RPMI8226 (cell line): Measurements from ENCODE around the gene SEL1L.
"Not testable (repeated sequence)": the region's sequence is repeated elsewhere in the genome, so short reads cannot be mapped to it uniquely, and the experiment has no call there.

ENCODE experiments used
- DNase-seq: peaks from one replicate; pipeline ENCODE4 v3.0.0-alpha.2; 2015

Gene SEL1L

GRCh38 chr14:81533536-81534343, at the start of gene SEL1L:
Gene SEL1L (minus strand): TSS chr14:81533853. CDS start chr14:81533744, 109 bp downstream.
- DNase-seq, result peak; percentile 97

GRCh38 chr14:81582420-81582819, 48.8 kb upstream of the SEL1L start:
- DNase-seq, result no peak

GRCh38 chr14:81579115-81579514, 45.5 kb upstream of the SEL1L start:
- DNase-seq, result no peak

DNA sequence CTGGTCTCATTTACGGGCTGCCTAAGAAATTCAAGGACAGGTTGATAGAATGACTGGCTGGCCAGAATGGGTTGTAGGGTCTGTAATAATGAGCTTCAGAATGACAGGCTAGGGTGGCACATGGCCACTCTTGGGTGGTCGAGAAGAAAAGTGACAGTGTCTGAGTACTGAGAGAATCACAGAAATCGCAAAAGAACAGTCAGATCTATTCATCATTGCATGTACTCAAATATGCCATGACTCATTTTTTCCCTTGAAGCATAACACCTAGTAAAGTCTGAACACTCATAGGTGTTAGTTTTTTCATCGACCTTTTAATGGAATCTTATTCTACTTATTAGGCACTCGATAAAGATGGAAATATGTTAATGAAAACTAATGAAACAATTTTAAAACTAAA, 37.8 kb upstream of the SEL1L start:
- no peak for DNase-seq

- DNase-seq, result no peak
These were observed 33.6 kb upstream of the SEL1L start for GRCh38 chr14:81567302-81567701.

DNA sequence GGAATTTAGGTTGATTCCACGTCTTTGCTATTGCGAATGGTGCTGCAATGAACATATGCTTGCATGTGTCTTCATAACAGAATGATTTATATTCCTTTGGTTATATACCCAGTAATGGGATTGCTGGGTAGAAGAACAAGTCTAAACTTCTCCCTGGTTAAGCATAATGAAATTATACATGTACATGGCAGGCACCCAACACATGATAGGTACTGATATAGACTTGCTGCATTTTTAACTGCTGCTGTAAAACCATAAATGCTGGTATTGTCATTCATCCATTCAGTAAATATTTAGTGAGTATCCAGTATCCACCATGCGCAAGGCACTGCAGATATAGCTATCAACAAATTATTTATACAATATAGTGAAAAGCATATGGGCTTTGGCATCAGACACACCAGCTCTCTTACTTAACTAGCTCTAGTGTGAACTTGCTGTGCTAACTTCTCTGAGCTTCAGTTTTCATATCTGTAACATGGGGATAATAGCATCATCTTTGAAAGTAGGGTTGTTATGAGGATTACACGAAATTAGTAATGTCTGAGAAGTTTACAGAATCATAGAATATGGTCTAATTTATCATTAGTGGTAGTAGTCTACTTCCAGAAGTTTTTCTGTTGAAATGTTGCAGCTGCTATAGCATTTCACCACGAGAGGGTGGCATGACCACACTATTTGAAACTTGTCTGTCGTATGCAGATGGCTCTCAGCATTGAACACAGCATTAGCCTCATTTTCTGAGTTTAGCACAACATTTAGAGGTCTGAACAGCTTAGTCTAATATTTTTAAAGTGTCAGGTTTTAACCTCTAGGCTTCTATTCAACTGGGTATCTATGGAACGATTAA, 32.0 kb upstream of the SEL1L start:
- peak; percentile 35 for DNase-seq

DNA sequence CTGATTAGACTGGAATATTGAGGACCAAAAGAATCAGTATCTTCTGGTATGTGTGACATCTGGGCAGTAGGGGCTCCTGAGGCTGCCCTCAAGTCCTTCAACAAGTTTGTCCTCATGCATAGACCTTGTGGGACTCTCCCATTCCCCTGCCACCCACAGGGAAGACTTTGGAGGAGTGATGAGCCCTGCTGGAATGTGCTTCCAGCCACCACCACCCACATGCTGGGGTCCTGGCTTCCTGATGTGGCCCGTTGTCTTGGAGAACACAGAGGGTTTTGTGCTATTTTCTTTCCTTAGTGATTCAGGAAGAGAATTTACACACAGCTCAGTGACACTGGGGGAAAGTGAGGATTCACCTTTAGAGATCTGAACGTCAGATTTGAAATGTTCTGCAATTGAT, 29.2 kb upstream of the SEL1L start:
- DNase-seq, result no peak

GRCh38 chr14:81561084-81561775, 27.6 kb upstream of the SEL1L start:
- no peak for DNase-seq

DNA sequence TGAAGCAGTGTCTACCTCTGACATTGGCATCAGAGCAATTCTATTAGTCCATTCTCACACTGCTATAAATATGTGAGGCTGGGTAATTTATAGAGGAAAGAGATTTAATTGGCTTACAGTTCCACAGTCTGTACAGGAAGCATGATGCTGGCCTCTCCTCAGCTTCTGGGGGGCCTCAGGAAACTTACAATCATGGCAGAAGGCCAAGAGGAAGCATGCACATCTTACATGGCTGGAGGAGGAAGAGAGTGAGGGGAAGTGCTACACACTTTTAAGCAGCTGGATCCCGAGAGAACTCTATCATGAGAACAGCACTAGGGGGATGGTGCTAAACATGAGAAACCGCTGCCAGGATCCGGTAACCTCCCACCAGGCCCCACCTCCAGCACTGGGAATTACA, 25.7 kb upstream of the SEL1L start:
- DNase-seq, result no peak

DNA sequence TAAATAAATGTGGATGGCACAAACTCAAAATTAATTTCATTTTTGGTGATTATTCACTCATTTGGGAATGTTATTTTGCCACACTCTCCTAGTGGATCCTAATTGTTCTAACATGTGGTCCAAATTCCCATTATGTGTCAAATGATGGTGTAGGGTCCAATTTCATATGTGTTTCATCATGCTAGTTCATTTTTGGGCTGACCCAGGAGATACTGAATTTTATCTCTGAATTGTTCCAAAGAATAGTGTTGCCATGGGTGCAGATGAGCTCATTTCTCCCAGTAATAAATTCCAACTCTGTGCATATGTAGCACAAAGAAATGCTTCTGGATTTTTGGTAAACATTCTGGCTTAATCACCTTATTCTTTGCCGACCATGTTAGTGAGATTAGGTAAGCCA, 23.5 kb upstream of the SEL1L start:
- DNase-seq, result no peak

DNA sequence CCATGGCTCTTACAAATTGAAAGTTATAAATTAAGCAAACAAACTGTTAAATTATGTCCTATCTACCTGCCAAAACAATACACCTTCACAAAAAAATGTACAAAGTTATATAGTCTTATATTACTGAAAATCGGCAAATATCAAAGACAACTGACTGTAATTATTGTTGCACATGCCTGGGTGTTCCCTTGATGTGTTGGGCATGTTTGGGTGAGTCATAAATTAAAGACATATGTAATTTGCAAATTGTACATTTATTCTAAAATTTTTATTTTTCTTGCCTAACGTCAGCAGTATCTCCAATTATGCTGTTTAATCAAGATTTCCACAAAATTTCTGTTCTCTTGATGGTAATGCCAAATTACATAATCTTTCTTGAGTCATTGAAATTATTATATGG, 22.0 kb upstream of the SEL1L start:
- no peak for DNase-seq

GRCh38 chr14:81555051-81555450, 21.4 kb upstream of the SEL1L start:
- DNase-seq, result no peak

GRCh38 chr14:81551471-81551870, 17.8 kb upstream of the SEL1L start:
- no peak for DNase-seq

DNA sequence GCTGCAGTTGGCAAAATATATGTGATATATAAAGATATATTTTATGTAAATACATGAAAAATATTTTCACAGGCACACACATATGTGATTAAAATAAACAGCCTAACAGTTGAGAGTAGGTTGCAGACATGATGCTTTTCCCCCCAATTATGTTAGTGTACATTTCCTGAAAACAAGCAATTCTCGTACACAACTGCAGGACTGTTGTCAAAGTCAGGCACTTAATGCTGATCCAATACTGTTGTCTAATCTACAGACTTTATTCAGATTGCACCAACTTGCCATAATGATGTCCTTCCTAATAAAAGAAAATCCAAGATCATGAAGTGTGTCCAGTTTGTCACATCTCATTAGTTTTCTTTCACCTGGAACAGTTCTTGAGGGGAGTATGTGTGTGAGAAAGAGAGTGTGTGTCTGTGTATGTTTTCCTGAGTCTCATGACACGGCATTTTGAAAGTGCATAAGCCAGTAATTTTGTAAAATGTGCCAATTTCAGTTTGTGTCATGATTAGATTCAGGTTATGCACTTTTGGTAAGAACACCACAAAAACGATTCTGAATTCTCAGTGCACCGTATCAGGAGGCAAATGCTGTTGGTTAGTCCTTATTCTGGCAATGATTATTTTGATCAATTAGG, 16.5 kb upstream of the SEL1L start:
- DNase-seq, result no peak

- not testable (repeated sequence) for DNase-seq
These were observed 7.6 kb upstream of the SEL1L start for GRCh38 chr14:81541206-81541605.

GRCh38 chr14:81537193-81537592, 3.5 kb upstream of the SEL1L start:
- DNase-seq, result no peak

- DNase-seq, result no peak
These were observed 2.7 kb upstream of the SEL1L start for GRCh38 chr14:81536241-81536771.

DNA sequence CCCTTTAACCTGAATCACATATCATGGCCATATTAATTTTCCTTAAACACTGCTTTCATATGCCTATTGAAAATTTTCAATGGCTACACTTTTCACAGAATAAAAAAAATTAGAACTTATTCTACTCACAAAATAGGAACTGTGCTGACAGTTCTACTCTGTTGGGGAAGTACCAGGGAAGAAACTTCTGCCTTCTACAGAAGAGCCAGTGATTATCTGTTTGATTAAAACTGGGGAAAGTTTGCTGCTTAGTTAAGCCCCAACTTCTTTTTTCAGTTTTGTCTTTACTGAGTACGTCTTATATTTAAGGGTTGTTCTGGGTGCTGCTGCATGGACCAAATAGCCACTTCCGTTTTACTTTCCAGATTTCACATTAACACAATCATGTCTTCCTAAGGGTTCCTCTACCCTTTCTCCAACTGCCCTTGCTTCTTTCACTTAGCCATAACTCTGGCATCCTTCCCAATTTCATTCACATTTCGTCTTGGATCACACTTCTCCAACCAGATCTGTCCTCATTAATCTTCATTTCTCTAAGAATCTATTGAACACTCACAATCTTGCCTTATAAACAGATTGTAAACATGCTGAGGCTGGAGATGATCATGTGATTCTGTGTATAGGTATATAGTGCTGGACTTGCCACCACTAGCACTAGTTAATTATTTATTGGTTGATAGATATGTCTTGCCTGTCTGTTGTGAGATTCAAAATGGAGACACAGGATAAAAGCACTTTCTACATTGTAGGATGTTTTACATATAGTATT, 1.9 kb upstream of the SEL1L start:
- DNase-seq, result no peak

DNA sequence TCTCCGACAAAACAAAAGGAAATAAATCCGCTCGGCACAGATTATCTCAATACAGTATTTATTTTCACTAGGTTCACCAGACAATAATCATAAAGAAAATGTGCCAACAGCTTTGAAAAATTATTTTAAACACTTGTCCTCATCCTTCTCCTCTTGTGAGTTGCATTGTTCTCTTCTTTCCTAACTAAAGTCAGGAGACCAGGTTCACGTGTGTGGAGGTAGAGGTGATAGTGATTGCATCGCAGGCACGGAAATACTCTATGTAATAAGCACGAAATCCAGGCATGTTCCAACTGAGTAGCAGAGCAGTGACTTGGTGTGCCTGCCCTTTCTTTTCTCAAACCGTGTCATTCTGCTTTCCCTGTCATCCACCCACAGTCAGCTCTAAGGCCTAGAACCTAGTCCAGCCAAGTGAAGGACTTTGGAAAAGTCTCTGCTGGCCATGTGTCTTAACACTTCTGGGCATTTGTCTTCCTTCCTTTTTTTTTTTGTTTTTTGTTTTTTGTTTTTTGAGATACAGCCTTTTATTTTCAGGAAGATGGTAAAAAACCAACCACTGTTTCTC, 939 bp upstream of the SEL1L start:
- DNase-seq, result no peak

DNA sequence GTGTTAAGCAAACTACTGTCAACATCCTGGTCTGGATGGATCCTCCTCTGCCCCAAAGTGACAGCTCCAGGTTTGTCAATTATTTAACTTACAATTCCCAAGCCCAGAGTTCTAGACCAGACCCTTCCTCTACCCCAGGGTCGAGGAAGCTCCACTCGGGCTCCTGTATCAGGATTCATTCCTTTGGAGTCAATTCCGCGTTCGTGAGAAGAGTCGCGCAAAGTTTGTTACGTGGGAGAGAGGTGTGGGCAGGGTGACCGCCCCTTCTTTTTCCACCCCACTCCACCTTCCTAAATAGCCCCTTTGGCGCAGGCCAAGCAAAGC, 479 bp downstream of the SEL1L start:
- DNase-seq, result no peak

- no peak for DNase-seq
These were observed 4.3 kb downstream of the SEL1L start for GRCh38 chr14:81529391-81529790.

DNA sequence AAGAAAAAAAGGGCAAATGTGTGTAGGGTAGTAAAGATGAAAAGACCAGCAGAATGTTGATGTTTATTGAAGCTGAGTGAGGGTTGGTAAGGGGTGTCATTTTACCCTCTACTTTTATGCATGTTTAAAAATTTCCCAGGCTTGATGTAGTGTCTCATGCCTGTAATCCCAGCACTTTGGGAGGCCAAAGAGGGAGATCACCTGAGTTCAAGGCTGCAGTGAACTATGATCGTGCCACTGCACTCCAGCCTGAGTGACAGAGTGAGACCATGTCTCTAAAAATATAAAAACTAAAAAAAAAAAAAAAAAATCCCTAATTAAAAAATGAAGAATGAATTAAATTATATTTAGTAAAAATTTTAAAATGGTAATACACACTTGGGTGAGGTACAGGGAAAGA, 8.5 kb downstream of the SEL1L start:
- DNase-seq, result no peak
